Left lung (tissue), 10 donors: ENCODE results near the gene FBXO17. TPM values are rescaled to one million over a fixed set of nuclear protein-coding genes. Genes with fewer than 3 reads are reported as not detected.

Experiments
- ATAC-seq: fragments of 200-7000 bp; cut with Tn5 transposase; one replicate; pipeline ENCODE4 v1.9.1; 2020; ENCODE audit warnings: moderate library complexity
- DNase-seq, 4 donors: peaks; one replicate each; pipeline ENCODE4 v3.0.0-alpha.2; 2013 to 2020
- H3K27ac ChIP-seq, 2 donors: fragments of 200-600 bp; sonication (generic) in 1 of 2; one replicate each; pipeline versions ENCODE4 v1.5.0 to v1.8.0; 2020 to 2021
- H3K27me3 ChIP-seq, 2 donors: fragments of 200-600 bp; sonication (generic) in 1 of 2; one replicate each; pipeline versions ENCODE4 v1.5.0 to v1.8.0; 2020 to 2021
- H3K36me3 ChIP-seq, 2 donors: fragments of 200-600 bp; sonication (generic) in 1 of 2; one replicate each; pipeline versions ENCODE4 v1.5.0 to v1.8.0; 2020 to 2021
- H3K4me1 ChIP-seq, 2 donors: fragments of 200-600 bp; one replicate each; pipeline ENCODE4 v1.8.0; 2021
- H3K4me3 ChIP-seq, 2 donors: fragments of 200-600 bp; sonication (generic) in 1 of 2; one replicate each; pipeline versions ENCODE4 v1.5.0 to v1.8.0; 2020 to 2021; ENCODE audit warnings: mild to moderate bottlenecking in 1 of 2
- H3K9me3 ChIP-seq, 2 donors: fragments of 200-600 bp; sonication (generic) in 1 of 2; one replicate each; pipeline versions ENCODE4 v1.5.0 to v1.8.0; 2020 to 2021
- intact Hi-C, 2 donors: fragments of 100-400 bp; cut with DNase I; formaldehyde crosslinking; loops; one replicate each; pipeline versions ENCODE4 v1.11.2 to v1.14.2; 2022
- polyA plus RNA-seq, 6 donors: library from polyadenylated mRNA; unstranded; fragments of 120-200 nt; gene quantifications; one replicate each; pipeline ENCODE4 v1.2.1, GENCODE V29; 2013; ENCODE audit not compliant: insufficient read length in 6 of 6
- total RNA-seq, 2 donors: library from RNA; stranded (reverse); fragmentation: NEBNext Ultra II Directional; extraction: Animal tissue kit (Norgen Biotek cat#: 25700); gene quantifications; one replicate each; pipeline ENCODE4 v1.2.1, GENCODE V29; 2021
- TF ChIP-seq, protein P1 (sequence below), 2 donors: fragments of 200-600 bp; sonication (generic) in 1 of 2; IDR thresholded peaks; one replicate each; pipeline versions ENCODE4 v1.5.0 to v1.8.0; 2021; ENCODE audit warnings: antibody characterized with exemption in 2 of 2
- donor health status: DM: no; HTN: yes; CAD: no.
- donor health status: DM: no; HTN: no; CAD: no.

Gene FBXO17
- total and polyA plus RNA-seq, 8 donors, result 7.1 to 50.3 (median 42.4) TPM

DNA sequence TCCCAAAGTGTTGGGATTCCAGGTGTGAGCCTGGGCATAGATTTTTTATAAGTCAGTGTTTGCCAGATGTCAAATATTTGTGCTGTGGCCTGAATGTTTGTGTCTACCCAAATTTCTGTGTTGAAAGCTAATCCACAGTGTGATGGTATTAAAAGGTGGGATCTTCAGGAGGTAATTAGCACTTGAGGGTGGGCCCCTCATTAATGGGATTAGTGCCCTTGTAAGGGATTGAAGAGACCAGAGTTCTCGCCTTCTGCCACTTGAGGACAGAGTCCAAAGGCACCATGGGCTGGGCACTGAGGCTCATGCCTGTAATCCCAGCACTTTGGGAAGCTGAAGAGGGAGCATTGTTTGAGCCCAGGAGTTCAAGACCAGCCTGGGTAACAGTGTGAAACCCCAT, 9.7 kb upstream of the FBXO17 start:
- H3K27ac ChIP-seq, result no peak overlapping the region
- H3K36me3 ChIP-seq, result no peaks in the 10 kb centered on the region
- H3K4me3 ChIP-seq, result no peak overlapping the region
- peaks cover 0 to 29% of the 10 kb centered on the region in 2 donors for H3K27me3 ChIP-seq
- H3K9me3 ChIP-seq, result peaks cover 0 to 8% of the 10 kb centered on the region in 2 donors
- TF ChIP-seq, protein P1, sequence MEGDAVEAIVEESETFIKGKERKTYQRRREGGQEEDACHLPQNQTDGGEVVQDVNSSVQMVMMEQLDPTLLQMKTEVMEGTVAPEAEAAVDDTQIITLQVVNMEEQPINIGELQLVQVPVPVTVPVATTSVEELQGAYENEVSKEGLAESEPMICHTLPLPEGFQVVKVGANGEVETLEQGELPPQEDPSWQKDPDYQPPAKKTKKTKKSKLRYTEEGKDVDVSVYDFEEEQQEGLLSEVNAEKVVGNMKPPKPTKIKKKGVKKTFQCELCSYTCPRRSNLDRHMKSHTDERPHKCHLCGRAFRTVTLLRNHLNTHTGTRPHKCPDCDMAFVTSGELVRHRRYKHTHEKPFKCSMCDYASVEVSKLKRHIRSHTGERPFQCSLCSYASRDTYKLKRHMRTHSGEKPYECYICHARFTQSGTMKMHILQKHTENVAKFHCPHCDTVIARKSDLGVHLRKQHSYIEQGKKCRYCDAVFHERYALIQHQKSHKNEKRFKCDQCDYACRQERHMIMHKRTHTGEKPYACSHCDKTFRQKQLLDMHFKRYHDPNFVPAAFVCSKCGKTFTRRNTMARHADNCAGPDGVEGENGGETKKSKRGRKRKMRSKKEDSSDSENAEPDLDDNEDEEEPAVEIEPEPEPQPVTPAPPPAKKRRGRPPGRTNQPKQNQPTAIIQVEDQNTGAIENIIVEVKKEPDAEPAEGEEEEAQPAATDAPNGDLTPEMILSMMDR (IDR thresholded peaks at IDR 0.05), result no peak
- no peaks in the 10 kb centered on the region for H3K4me1 ChIP-seq
- no peak for ATAC-seq
- intact Hi-C loops, result no loop called here
- DNase-seq, result no peak

DNA sequence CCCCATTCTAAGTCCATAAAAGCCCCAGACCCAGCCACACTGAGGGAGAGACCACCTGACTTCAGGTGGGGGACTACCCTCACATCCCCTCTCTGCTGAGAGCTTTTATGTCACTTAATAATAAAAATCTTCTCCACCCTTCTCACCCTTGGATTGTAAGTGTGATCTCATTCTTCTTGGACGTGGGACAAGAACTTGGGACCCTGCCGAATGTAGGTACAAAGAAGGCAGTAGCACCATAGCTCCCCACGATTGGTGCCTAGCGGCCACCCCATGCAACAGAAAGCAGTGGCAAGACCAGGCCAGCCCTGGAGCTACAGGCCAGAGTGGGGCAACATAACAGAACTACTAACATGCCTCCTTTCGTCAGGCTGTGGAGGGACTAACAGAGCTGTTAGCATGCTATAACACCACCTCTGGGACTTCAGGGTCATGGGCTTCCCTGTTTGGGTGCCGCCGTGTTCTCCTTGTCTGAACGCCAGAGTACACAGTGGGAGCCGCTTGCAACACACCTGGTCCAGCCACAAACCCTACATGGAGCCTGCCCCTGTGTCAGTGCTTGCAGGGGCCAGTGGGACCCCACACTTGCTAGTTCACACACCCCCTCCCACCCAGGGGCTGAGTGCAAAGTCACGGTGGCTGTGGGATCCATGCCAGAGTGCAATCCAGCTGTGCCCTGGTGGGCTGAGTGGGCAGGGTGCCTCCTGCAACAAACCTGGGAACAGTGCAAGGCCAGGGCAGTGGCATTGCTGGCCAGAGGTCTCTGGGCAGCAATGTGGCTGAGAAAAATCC, 5.2 kb upstream of the FBXO17 start:
- DNase-seq (no peak), ATAC-seq (no peak)
- TF ChIP-seq, protein P1 (IDR thresholded peaks at IDR 0.05), result no peak
- Histone ChIP-seq H3K4me3 (no peak overlapping the region), H3K9me3 (peaks cover 0 to 8% of the 10 kb centered on the region in 2 donors), H3K27me3 (peaks cover 0 to 19% of the 10 kb centered on the region in 2 donors), H3K27ac (no peak overlapping the region), H3K4me1 (peaks cover 4 to 6% of the 10 kb centered on the region in 2 donors), H3K36me3 (no peaks in the 10 kb centered on the region)
- intact Hi-C loops, result no loop called here

DNA sequence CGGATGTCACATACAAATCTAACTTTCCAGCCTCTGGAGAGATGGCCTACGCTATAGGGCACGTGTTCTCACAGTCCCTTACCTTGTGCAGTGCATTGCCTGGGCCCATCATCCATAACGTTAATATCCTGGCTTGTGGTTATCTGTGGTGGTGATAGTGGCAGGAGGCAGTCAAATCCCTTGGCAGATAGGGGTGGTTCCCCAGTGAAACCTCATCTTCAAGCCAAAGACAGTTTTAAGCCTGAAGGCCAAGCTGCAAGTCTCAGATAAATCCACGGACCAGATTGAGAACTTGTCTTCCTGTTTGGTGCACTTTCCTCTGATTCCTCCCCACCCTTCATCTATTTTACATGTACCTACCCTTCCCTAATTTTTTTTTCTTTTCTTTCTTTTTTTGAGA, 4.3 kb upstream of the FBXO17 start:
- intact Hi-C loops, result no loop called here
- peaks cover 0 to 23% of the 10 kb centered on the region in 2 donors for H3K27me3 ChIP-seq
- no peaks in the 10 kb centered on the region for H3K36me3 ChIP-seq
- no peak for DNase-seq
- TF ChIP-seq, protein P1 (IDR thresholded peaks at IDR 0.05), result no peak
- H3K27ac ChIP-seq, result no peak overlapping the region
- peaks cover 0 to 8% of the 10 kb centered on the region in 2 donors for H3K9me3 ChIP-seq
- no peak for ATAC-seq
- H3K4me1 ChIP-seq, result peaks cover 4 to 9% of the 10 kb centered on the region in 2 donors
- H3K4me3 ChIP-seq, result no peak overlapping the region

DNA sequence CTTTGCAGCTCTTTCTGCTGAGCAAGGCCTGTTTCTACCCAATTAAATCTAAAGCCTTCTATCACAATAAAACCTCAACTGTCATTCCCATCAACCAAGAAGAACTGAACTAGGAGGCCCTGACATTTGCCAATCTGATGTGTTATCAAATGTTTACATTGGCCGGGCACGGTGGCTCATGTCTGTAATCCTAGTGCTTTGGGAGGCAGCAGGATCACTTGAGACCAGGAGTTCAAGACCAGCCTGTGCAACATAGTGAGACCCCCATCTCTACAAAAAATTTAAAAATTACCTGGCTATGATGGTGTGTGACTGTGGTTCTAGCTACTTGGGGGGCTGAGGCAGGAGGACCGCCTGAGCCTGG, 2.8 kb upstream of the FBXO17 start:
- Histone ChIP-seq H3K9me3 (peaks cover 0 to 8% of the 10 kb centered on the region in 2 donors), H3K4me1 (peaks cover 4 to 9% of the 10 kb centered on the region in 2 donors), H3K36me3 (no peaks in the 10 kb centered on the region), H3K27ac (no peak overlapping the region), H3K27me3 (peaks cover 0 to 27% of the 10 kb centered on the region in 2 donors), H3K4me3 (no peak overlapping the region)
- ATAC-seq, result no peak
- DNase-seq, result no peak
- intact Hi-C loops, result no loop called here
- TF ChIP-seq, protein P1 (IDR thresholded peaks at IDR 0.05), result no peak

DNA sequence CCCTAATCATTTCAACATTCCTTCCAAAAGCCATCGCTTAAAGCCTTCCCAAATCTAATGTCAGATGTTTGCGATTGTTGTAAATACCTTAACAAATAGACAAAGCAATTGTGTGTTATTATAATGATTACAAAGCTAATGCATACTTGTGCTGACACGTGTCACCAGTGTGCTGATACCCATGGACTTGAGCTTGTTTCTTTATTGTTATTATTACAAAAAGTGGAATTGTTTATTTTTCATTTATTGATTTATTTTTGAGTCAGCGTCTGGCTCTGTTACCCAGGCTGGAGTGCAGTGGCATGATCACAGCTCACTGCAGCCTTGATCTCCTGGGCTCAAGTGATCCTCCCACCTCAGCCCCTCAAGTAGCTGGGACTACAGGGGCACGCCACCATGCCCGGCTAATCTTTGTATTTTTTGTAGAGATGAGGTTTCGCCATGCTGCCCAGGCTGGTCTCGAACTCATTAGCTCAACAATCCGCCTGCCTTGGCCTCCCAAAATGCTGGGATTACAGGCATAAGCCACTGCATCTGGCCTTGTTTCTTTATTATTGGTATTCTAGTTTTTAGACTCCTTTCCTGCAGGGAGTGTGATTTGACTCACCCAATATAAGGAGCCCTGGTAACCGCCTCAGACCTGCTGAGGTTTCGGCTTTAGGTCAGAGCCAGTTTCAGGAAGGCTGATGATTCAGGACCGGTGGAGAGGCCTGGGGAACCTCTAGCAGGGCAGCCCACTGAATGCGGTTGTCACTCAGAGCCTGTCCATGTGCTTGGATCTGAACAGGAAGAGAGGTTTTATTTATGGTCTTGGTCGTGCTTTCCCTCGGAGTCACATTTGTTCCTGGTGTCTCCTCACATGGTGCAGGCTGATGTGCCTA, 2.1 kb upstream of the FBXO17 start:
- no peak overlapping the region for H3K4me3 ChIP-seq
- DNase-seq (no peak), ATAC-seq (no peak)
- H3K9me3 ChIP-seq, result peaks cover 0 to 8% of the 10 kb centered on the region in 2 donors
- intact Hi-C loops, result no loop called here
- peaks cover 4 to 9% of the 10 kb centered on the region in 2 donors for H3K4me1 ChIP-seq
- no peak overlapping the region for H3K27ac ChIP-seq
- no peaks in the 10 kb centered on the region for H3K36me3 ChIP-seq
- peaks cover 0 to 27% of the 10 kb centered on the region in 2 donors for H3K27me3 ChIP-seq
- TF ChIP-seq, protein P1 (IDR thresholded peaks at IDR 0.05), result no peak
